Liver (tissue), 2 donors: Measurements from ENCODE around the gene TTC3.

Source experiments
- CTCF ChIP-seq: fragments of 150-350 bp; IDR thresholded peaks from 2 replicates; pipeline ENCODE4 v1.5.1; 2017; ENCODE audit warnings: improper control_type of control experiment, low read depth, low read length; ENCODE audit not compliant: missing input control
- MAX ChIP-seq: IDR thresholded peaks from 2 replicates; pipeline ENCODE4 v1.6.1; 2016; ENCODE audit warnings: antibody characterized with exemption
- donor health status: healthy.

- TF ChIP-seq MAX, result no peak
- TF ChIP-seq CTCF, result no peak
Measured at GRCh38 chr21:37041706-37042271, 31.3 kb upstream of the TTC3 start.
